CD14-positive monocyte (primary cell): ENCODE results near the gene BBS5. TPM values are rescaled to one million over a fixed set of nuclear protein-coding genes. Genes with fewer than 3 reads are reported as not detected.
"Not testable (repeated sequence)": the region's sequence is repeated elsewhere in the genome, so short reads cannot be mapped to it uniquely, and the experiment has no call there.

ENCODE experiments used
- DNase-seq, 3 donors: peaks; one replicate each; pipeline ENCODE4 v3.0.0-alpha.2; 2011 to 2022
- H2AFZ ChIP-seq: 2 replicates; pipeline ENCODE4 v1.6.0; 2012; ENCODE audit warnings: mild to moderate bottlenecking, low read depth, low read length, inconsistent platforms; ENCODE audit not compliant: insufficient read depth, poor library complexity, severe bottlenecking
- H3K27ac ChIP-seq, 2 donors: 1 replicate in 1 of 2; 2 replicates in 1 of 2; pipeline ENCODE4 v1.5.1; 2012 to 2013; ENCODE audit warnings: low read length in 2 of 2, control low read depth in 1 of 2, inconsistent platforms in 1 of 2, low read depth in 1 of 2, mild to moderate bottlenecking in 1 of 2
- H3K27me3 ChIP-seq, 2 donors: one replicate each; pipeline versions ENCODE4 v1.6.0 to v1.6.1; 2011 to 2013; ENCODE audit warnings: low read length in 2 of 2; ENCODE audit not compliant: control insufficient read depth in 2 of 2, insufficient read depth in 2 of 2
- H3K36me3 ChIP-seq, 2 donors: replicated peaks in 1 of 2; 1 replicate in 1 of 2; 2 replicates in 1 of 2; pipeline versions ENCODE4 v1.5.1 to v1.6.1; 2012 to 2013; ENCODE audit warnings: low read length in 2 of 2, control low read depth in 1 of 2, inconsistent platforms in 1 of 2, mild to moderate bottlenecking in 1 of 2; ENCODE audit not compliant: insufficient read depth in 2 of 2, control insufficient read depth in 1 of 2
- H3K4me1 ChIP-seq, 2 donors: 1 replicate in 1 of 2; 2 replicates in 1 of 2; pipeline versions ENCODE4 v1.5.1 to v1.6.1; 2012 to 2013; ENCODE audit warnings: low read length in 2 of 2, control low read depth in 1 of 2, inconsistent platforms in 1 of 2, mild to moderate bottlenecking in 1 of 2, moderate library complexity in 1 of 2; ENCODE audit not compliant: insufficient read depth in 2 of 2, control insufficient read depth in 1 of 2
- H3K4me2 ChIP-seq: replicated peaks from 2 replicates; pipeline ENCODE3; 2012; ENCODE audit warnings: low read length, moderate library complexity, mild to moderate bottlenecking; ENCODE audit not compliant: poor library complexity, severe bottlenecking; ENCODE audit errors: extremely low read depth
- H3K4me3 ChIP-seq, 3 experiments: fragments of 200-600 bp in 1 of 3; sonication (generic) in 1 of 3; replicated peaks in 1 of 3; 1 replicate in 2 of 3; 2 replicates in 1 of 3; pipeline ENCODE4 v1.5.1; 2011 to 2013; ENCODE audit warnings: low read length in 3 of 3, mild to moderate bottlenecking in 3 of 3, control low read depth in 2 of 3, low read depth in 2 of 3, inconsistent platforms in 1 of 3, moderate library complexity in 1 of 3
- H3K79me2 ChIP-seq: 2 replicates; pipeline ENCODE4 v1.6.0; 2012; ENCODE audit warnings: mild to moderate bottlenecking, control low read depth, inconsistent platforms, low read length, moderate library complexity; ENCODE audit not compliant: insufficient read depth
- H3K9ac ChIP-seq: 2 replicates; pipeline ENCODE4 v1.6.0; 2017; ENCODE audit warnings: low read length, mild to moderate bottlenecking; ENCODE audit not compliant: insufficient read depth, poor library complexity, severe bottlenecking
- H3K9me3 ChIP-seq, 2 donors: replicated peaks in 1 of 2; 1 replicate in 1 of 2; 2 replicates in 1 of 2; pipeline versions ENCODE4 v1.5.1 to v1.6.1; 2012 to 2013; ENCODE audit warnings: low read length in 2 of 2, control low read depth in 1 of 2; ENCODE audit not compliant: control insufficient read depth in 1 of 2, insufficient read depth in 1 of 2
- H4K20me1 ChIP-seq: 2 replicates; pipeline ENCODE4 v1.6.0; 2012; ENCODE audit warnings: mild to moderate bottlenecking, low read length, control low read depth, moderate library complexity; ENCODE audit not compliant: insufficient read depth
- H3K27ac Mint-ChIP-seq, 7 donors: one replicate each; pipeline ENCODE4 v1.8.0; 2020; ENCODE audit warnings: mild to moderate bottlenecking in 7 of 7, mixed read lengths in 7 of 7, moderate library complexity in 6 of 7, inconsistent platforms in 2 of 7
- H3K27me3 Mint-ChIP-seq, 3 donors: one replicate each; pipeline ENCODE4 v1.8.0; 2021 to 2022; ENCODE audit warnings: low read depth in 3 of 3, mild to moderate bottlenecking in 3 of 3, mixed read lengths in 3 of 3, moderate library complexity in 3 of 3, inconsistent platforms in 1 of 3
- H3K36me3 Mint-ChIP-seq, 2 donors: one replicate each; pipeline ENCODE4 v1.8.0; 2020; ENCODE audit warnings: mixed read lengths in 2 of 2, inconsistent platforms in 1 of 2, mild to moderate bottlenecking in 1 of 2
- H3K4me1 Mint-ChIP-seq: one replicate; pipeline ENCODE4 v1.8.0; 2020; ENCODE audit warnings: mild to moderate bottlenecking, mixed read lengths
- H3K4me3 Mint-ChIP-seq, 2 donors: one replicate each; pipeline ENCODE4 v1.8.0; 2020; ENCODE audit warnings: mild to moderate bottlenecking in 2 of 2, mixed read lengths in 2 of 2, moderate library complexity in 1 of 2
- H3K9me3 Mint-ChIP-seq, 7 donors: one replicate each; pipeline ENCODE4 v1.8.0; 2020 to 2022; ENCODE audit warnings: mixed read lengths in 7 of 7, mild to moderate bottlenecking in 6 of 7, moderate library complexity in 6 of 7, inconsistent platforms in 2 of 7
- CTCF ChIP-seq: fragments of 200-600 bp; IDR thresholded peaks from one replicate; pipeline ENCODE4 v1.8.0; 2022; ENCODE audit warnings: antibody characterized with exemption, mild to moderate bottlenecking
- WGBS: methylation state at CpG from one replicate; pipeline ENCODE4 v1.1.5; 2013; ENCODE audit warnings: missing lambda C conversion rate; ENCODE audit not compliant: insufficient coverage; 5-methylcytosine and 5-hydroxymethylcytosine counted together
- intact Hi-C, 2 donors: fragments of 100-400 bp; cut with micrococcal nuclease; formaldehyde crosslinking; loops; one replicate each; pipeline versions ENCODE4 v1.15.0 to v1.15.1; 2023
- polyA minus RNA-seq: library from RNA; depleted of rRNA, polyadenylated mRNA; stranded (reverse); fragments of >200 nt; gene quantifications from 2 replicates; pipeline ENCODE4 v1.2.3, GENCODE V29; 2012
- polyA plus RNA-seq, 3 donors: library from polyadenylated mRNA; depleted of rRNA in 1 of 3; unstranded in 2 of 3; stranded (reverse) in 1 of 3; fragments of 300-500 nt in 2 of 3; fragments of >200 nt in 1 of 3; fragmentation: Illumina TruSeq in 2 of 3; gene quantifications; 1 replicate in 2 of 3; 2 replicates in 1 of 3; pipeline ENCODE4 v1.2.3, GENCODE V29; 2012 to 2021
- total RNA-seq, 12 experiments: library from RNA in 1 of 12; stranded (reverse) in 1 of 12; fragments of 120-200 nt in 1 of 12; gene quantifications; one replicate each; pipeline ENCODE4 v1.2.4 and lab custom pipeline; 2013 to 2026; ENCODE audit warnings: mixed read lengths in 6 of 12, inconsistent platforms in 1 of 12

Gene BBS5
- total RNA-seq (2013) = 0.21 TPM
- polyA plus RNA-seq = under 1 TPM in 2 of 3 donors, not detected in 1; 0.04 to 0.08 TPM
- polyA minus RNA-seq = under 0.01 TPM in 1 of 2 replicates, not detected in the other
- 0 to 1.5 (median 0.08) reads per million in 11 experiments for total RNA-seq (lab: John Stamatoyannopoulos, UW)

- H3K27me3 Mint-ChIP-seq = peaks cover 0 to 6% (median 6%) of the 10 kb centered on the region in 3 donors
- H3K4me3 Mint-ChIP-seq = peak within 1 kb of the TSS; percentile 93 to 95
- no peaks in the 10 kb centered on the region for H3K36me3 ChIP-seq
- no peaks in the 10 kb centered on the region for H3K27me3 ChIP-seq
- peak within 1 kb of the TSS; percentile 90 for H2AFZ ChIP-seq
- WGBS = under 1% methylated on average over 70 of the region's 71 CpGs
- H3K4me2 ChIP-seq = peak within 1 kb of the TSS; percentile 93
- intact Hi-C loops = no loop called here
- peaks cover 26% of the 10 kb centered on the region for H3K4me1 Mint-ChIP-seq
- no peak within 1 kb of the TSS for H3K27ac ChIP-seq
- peak within 1 kb of the TSS; percentile 68 for H3K9ac ChIP-seq
- H3K27ac Mint-ChIP-seq = peak within 1 kb of the TSS in 4 of 7 donors; percentile 6 to 62 (median 32)
- DNase-seq = peak in 2 of 3 donors; percentile 5 to 18
- H3K9me3 Mint-ChIP-seq = peaks cover 0 to 2% (median 0%) of the 10 kb centered on the region in 7 donors
- no peaks in the 10 kb centered on the region for H3K9me3 ChIP-seq
- peak; percentile 30 for TF ChIP-seq CTCF
- no peaks in the 10 kb centered on the region for H3K36me3 Mint-ChIP-seq
- no peaks in the 10 kb centered on the region for H4K20me1 ChIP-seq
- H3K79me2 ChIP-seq = no peaks in the 10 kb centered on the region
- peaks cover 14 to 19% of the 10 kb centered on the region in 2 donors for H3K4me1 ChIP-seq
- peak within 1 kb of the TSS; percentile 51 to 88 (median 65) for H3K4me3 ChIP-seq
Observed at GRCh38 chr2:169479257-169480078, at the start of gene BBS5. BBS5 (plus strand) TSS chr2:169479494; CDS start chr2:169479554, 60 bp downstream.

DNA sequence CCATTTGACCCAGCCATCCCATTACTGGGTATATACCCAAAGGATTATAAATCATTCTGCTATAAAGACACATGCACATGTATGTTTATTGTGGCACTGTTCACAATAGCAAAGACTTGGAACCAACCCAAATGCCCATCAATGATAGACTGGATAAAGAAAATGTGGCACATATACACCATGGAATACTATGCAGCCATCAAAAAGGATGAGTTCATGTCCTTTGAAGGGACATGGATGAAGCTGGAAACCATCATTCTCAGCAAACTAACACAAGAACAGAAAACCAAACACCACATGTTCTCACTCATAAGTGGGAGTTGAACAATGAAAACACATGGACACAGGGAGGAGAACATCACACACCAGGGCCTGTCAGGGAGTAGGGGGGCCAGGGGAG is 47.5 kb upstream of the BBS5 start:
- H3K9ac ChIP-seq, H2AFZ ChIP-seq, H4K20me1 ChIP-seq, H3K4me1 ChIP-seq, H3K79me2 ChIP-seq, H3K4me3 Mint-ChIP-seq, H3K27ac ChIP-seq, H3K27ac Mint-ChIP-seq, H3K27me3 Mint-ChIP-seq, H3K4me1 Mint-ChIP-seq, H3K36me3 ChIP-seq, H3K36me3 Mint-ChIP-seq, H3K27me3 ChIP-seq, H3K4me2 ChIP-seq, H3K4me3 ChIP-seq, H3K9me3 ChIP-seq, DNase-seq, intact Hi-C loops: not testable (repeated sequence)
- peaks cover 0 to 15% (median 4%) of the 10 kb centered on the region in 7 donors for H3K9me3 Mint-ChIP-seq

DNA sequence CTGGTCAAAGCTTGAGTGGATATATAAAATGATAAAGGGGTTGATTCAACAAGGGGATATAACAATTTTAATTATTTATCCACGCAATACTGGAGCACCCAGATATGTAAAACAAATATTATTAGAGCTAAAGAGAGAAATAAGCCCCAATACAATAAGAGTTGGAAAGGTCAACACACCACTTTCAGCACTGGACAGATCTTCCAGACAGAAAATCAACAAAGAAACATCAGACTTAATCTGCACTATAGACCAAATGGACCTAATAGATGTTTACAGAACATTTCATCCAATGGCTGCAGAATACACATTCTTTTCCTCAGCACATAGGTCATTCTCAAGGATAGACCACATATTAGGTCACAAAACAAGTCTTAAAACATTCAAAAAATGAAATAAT is 45.1 kb upstream of the BBS5 start:
- H3K9me3 Mint-ChIP-seq, DNase-seq, H3K79me2 ChIP-seq, H3K4me3 Mint-ChIP-seq, H3K36me3 ChIP-seq, H3K27me3 ChIP-seq, H3K27ac ChIP-seq, H3K27me3 Mint-ChIP-seq, H2AFZ ChIP-seq, H3K4me2 ChIP-seq, H3K9ac ChIP-seq, intact Hi-C loops, H4K20me1 ChIP-seq, H3K4me1 ChIP-seq, H3K4me3 ChIP-seq, H3K27ac Mint-ChIP-seq, H3K36me3 Mint-ChIP-seq, H3K4me1 Mint-ChIP-seq, H3K9me3 ChIP-seq: not testable (repeated sequence)
- no CpG with 5 or more reads among the region's 1 CpG for WGBS
